DOHH2 (cell line): ENCODE data around the gene ISLR.

Experiments used
- H3F3A ChIP-seq: fragments of 200-600 bp; sonication (generic), shearing (Covaris generic); 2 replicates; pipeline ENCODE4 v1.6.0; 2016; ENCODE audit warnings: antibody characterized with exemption, mild to moderate bottlenecking; ENCODE audit not compliant: control insufficient read depth, insufficient read depth
- H3K27ac ChIP-seq: fragments of 200-600 bp; sonication (generic); 2 replicates; pipeline ENCODE4 v1.5.1; 2014; ENCODE audit warnings: low read depth, mild to moderate bottlenecking, low read length, moderate library complexity
- H3K27me3 ChIP-seq: fragments of 200-600 bp; sonication (generic); 2 replicates; pipeline ENCODE4 v1.6.1; 2014; ENCODE audit warnings: mild to moderate bottlenecking, low read length, mixed read lengths; ENCODE audit not compliant: control insufficient read depth
- H3K36me3 ChIP-seq: fragments of 200-600 bp; sonication (generic); 2 replicates; pipeline ENCODE4 v1.6.1; 2014; ENCODE audit warnings: mild to moderate bottlenecking, low read length, moderate library complexity, mixed read lengths; ENCODE audit not compliant: control insufficient read depth
- H3K4me1 ChIP-seq: fragments of 200-600 bp; sonication (generic); 2 replicates; pipeline ENCODE4 v1.6.1; 2014; ENCODE audit warnings: mild to moderate bottlenecking, low read length, mixed read lengths; ENCODE audit not compliant: control insufficient read depth
- H3K4me2 ChIP-seq: fragments of 200-600 bp; sonication (generic); 2 replicates; pipeline ENCODE4 v1.6.0; 2014; ENCODE audit warnings: mild to moderate bottlenecking, low read length, moderate library complexity
- H3K4me3 ChIP-seq: fragments of 200-600 bp; sonication (generic); 2 replicates; pipeline ENCODE4 v1.5.1; 2014; ENCODE audit warnings: mild to moderate bottlenecking, low read length, mixed read lengths
- H3K79me2 ChIP-seq: fragments of 200-600 bp; sonication (generic); 2 replicates; pipeline ENCODE4 v1.6.1; 2014; ENCODE audit warnings: mild to moderate bottlenecking, low read length, mixed read lengths; ENCODE audit not compliant: control insufficient read depth
- H3K9me2 ChIP-seq: fragments of 200-600 bp; sonication (generic); replicated peaks from 2 replicates; pipeline ENCODE4 v1.6.1; 2014; ENCODE audit warnings: mild to moderate bottlenecking, low read length, mixed read lengths; ENCODE audit not compliant: control insufficient read depth
- H3K9me3 ChIP-seq: fragments of 200-600 bp; sonication (generic); 2 replicates; pipeline ENCODE4 v1.6.1; 2014; ENCODE audit warnings: antibody characterized with exemption, low read length, mixed read lengths; ENCODE audit not compliant: control insufficient read depth, insufficient read depth
- H4K20me1 ChIP-seq: fragments of 200-600 bp; sonication (generic); 2 replicates; pipeline ENCODE4 v1.6.0; 2014; ENCODE audit warnings: low read depth, mild to moderate bottlenecking, antibody characterized with exemption, low read length, moderate library complexity; ENCODE audit not compliant: control insufficient read depth, insufficient read depth
- CTCF ChIP-seq: fragments of 200-600 bp; sonication (generic); IDR thresholded peaks from one replicate; pipeline ENCODE4 v1.5.1; 2014; ENCODE audit warnings: antibody characterized with exemption, mild to moderate bottlenecking, low read depth, low read length; ENCODE audit not compliant: poor library complexity, severe bottlenecking
- EZH2phosphoT487 ChIP-seq: fragments of 200-600 bp; sonication (generic); IDR thresholded peaks from 2 replicates; pipeline ENCODE4 v1.6.1; 2017; ENCODE audit warnings: borderline replicate concordance, mild to moderate bottlenecking, antibody characterized with exemption, low read length, moderate library complexity, mixed read lengths

The ISLR gene

DNA sequence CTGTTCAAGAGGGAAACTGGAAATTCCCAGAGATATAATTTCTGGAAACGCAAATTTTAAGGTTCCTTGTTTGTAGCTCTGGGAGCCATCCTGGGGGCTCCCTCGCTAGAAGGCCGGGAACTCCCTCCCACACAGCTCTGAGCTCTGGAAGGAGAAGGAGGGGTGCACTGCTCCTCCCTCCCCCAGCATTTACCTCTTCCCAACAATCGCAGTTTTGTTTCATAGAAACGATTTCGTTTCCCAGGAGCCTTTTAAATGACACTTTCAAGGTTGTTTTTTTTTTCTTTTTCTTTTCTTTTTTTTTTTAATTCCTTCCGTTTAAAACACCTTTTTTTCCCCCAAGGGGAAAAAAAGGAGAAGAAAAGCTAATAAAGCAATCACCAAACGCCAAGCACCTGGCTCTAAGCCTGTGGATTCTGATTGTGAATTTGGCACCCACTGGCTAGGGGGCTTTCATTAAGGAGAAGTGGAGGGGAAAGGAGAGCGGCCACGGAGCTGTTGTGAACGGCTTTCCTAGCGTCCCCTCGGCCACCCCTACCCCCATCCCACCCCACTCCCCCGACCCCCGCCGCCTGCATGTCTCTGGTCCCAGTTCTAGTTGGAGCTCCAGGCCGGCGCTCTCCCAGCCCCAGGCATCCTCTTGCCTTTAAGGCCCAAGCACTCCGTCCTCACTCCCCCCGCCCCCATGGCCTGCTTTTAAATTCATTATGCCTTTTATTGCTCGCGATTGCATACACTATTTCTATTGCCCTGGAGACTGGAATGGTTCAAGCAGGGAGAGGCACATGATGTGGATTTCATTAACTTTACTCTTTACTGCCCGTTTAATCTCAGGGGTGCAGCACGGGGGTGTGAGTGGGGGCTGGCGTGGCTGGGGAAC, 49.0 kb downstream of the ISLR start:
- Histone ChIP-seq H3K4me1 (no peaks in the 10 kb centered on the region), H3K4me3 (no peak overlapping the region), H3K79me2 (no peaks in the 10 kb centered on the region), H3K36me3 (no peaks in the 10 kb centered on the region), H3K9me2 (no peaks in the 10 kb centered on the region), H3F3A (no peaks in the 10 kb centered on the region), H3K27me3 (0 out of 2 replicates have a peak, but pooled peaks cover 5% of the 10 kb centered on the region), H3K9me3 (no peaks in the 10 kb centered on the region), H3K27ac (no peak overlapping the region), H4K20me1 (no peaks in the 10 kb centered on the region), H3K4me2 (no peak overlapping the region)
- no peak for TF ChIP-seq CTCF
- TF ChIP-seq EZH2phosphoT487, result no peak

DNA sequence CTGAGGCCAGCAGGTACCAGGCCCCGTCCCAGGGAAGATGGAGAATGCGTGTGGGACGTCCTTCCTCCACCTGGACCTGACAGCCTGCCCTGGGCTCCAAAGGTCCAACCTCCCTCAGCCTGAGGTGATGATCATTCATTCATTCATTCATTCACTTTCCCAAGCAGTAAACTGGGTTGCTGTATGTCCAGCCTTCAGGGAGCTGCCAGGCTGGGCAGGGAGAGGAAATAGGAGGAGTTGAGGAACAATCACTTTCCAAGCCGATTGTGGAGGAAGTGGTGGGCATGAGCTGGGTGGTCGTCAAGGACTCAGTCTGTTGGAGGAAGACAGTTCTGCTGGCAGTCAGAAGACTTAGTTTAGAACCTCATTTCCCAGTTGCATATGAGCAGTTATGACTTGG, 52.4 kb downstream of the ISLR start:
- H4K20me1 ChIP-seq, result no peaks in the 10 kb centered on the region
- H3K4me2 ChIP-seq, result no peak overlapping the region
- no peak overlapping the region for H3K4me3 ChIP-seq
- no peaks in the 10 kb centered on the region for H3K4me1 ChIP-seq
- TF ChIP-seq EZH2phosphoT487 (no peak), CTCF (no peak)
- no peak overlapping the region for H3K27ac ChIP-seq
- H3K9me3 ChIP-seq, result no peaks in the 10 kb centered on the region
- no peaks in the 10 kb centered on the region for H3K79me2 ChIP-seq
- H3K27me3 ChIP-seq, result 0 out of 2 replicates have a peak, but pooled peaks cover 3% of the 10 kb centered on the region
- H3K9me2 ChIP-seq, result no peaks in the 10 kb centered on the region
- no peaks in the 10 kb centered on the region for H3K36me3 ChIP-seq
- H3F3A ChIP-seq, result no peaks in the 10 kb centered on the region
